Karpas-422 (cell line): ENCODE measurements around the gene DLGAP1. TPM values are rescaled to one million over a fixed set of nuclear protein-coding genes. Genes with fewer than 3 reads are reported as not detected.

Experiments used
- DNase-seq: peaks from one replicate; pipeline ENCODE4 v3.0.0-alpha.2; 2015
- H2AFZ ChIP-seq: fragments of 200-600 bp; sonication (generic); 2 replicates; pipeline ENCODE4 v1.6.1; 2014; ENCODE audit warnings: antibody characterized with exemption, low read length, mixed read lengths
- H3K27ac ChIP-seq: fragments of 200-600 bp; sonication (generic); 2 replicates; pipeline ENCODE4 v1.5.1; 2014; ENCODE audit warnings: mild to moderate bottlenecking, low read length, moderate library complexity
- H3K27me3 ChIP-seq: fragments of 200-600 bp; sonication (generic); 2 replicates; pipeline ENCODE4 v1.6.1; 2014; ENCODE audit warnings: low read length, mixed read lengths
- H3K36me3 ChIP-seq: fragments of 200-600 bp; sonication (generic); 2 replicates; pipeline ENCODE4 v1.6.1; 2014; ENCODE audit warnings: low read length, mixed read lengths; ENCODE audit not compliant: insufficient read depth
- H3K4me1 ChIP-seq: fragments of 200-600 bp; sonication (generic); 2 replicates; pipeline ENCODE4 v1.6.1; 2014; ENCODE audit warnings: mild to moderate bottlenecking, low read length, mixed read lengths
- H3K4me2 ChIP-seq: fragments of 200-600 bp; sonication (generic); 2 replicates; pipeline ENCODE4 v1.6.1; 2014; ENCODE audit warnings: low read length, low read depth, mild to moderate bottlenecking; ENCODE audit not compliant: poor library complexity, severe bottlenecking
- H3K4me3 ChIP-seq: fragments of 200-600 bp; sonication (generic); 2 replicates; pipeline ENCODE4 v1.5.1; 2014; ENCODE audit warnings: mild to moderate bottlenecking, antibody characterized with exemption, low read length, mixed read lengths
- H3K79me2 ChIP-seq: fragments of 200-600 bp; sonication (generic); 2 replicates; pipeline ENCODE4 v1.6.1; 2014; ENCODE audit warnings: mild to moderate bottlenecking, low read length, mixed read lengths
- H3K9ac ChIP-seq: fragments of 200-600 bp; sonication (generic); 2 replicates; pipeline ENCODE4 v1.6.0; 2014; ENCODE audit warnings: low read length
- H3K9me2 ChIP-seq: fragments of 200-600 bp; sonication (generic), shearing (Covaris generic); replicated peaks from 2 replicates; pipeline ENCODE4 v1.6.0; 2014; ENCODE audit warnings: mild to moderate bottlenecking, low read length, moderate library complexity; ENCODE audit not compliant: insufficient read depth
- H3K9me3 ChIP-seq: fragments of 300-700, 200-600 bp; sonication (generic); 2 replicates; pipeline ENCODE4 v1.6.1; 2014; ENCODE audit warnings: low read length, mixed read lengths
- H4K20me1 ChIP-seq: fragments of 200-600 bp; sonication (generic); 2 replicates; pipeline ENCODE4 v1.6.1; 2014; ENCODE audit warnings: mild to moderate bottlenecking, antibody characterized with exemption, low read length, low read depth; ENCODE audit not compliant: insufficient read depth
- total RNA-seq: library from RNA; depleted of rRNA; stranded (reverse); fragments of >200 nt; shearing (Covaris generic); gene quantifications from 2 replicates; pipeline ENCODE4 v1.2.3, GENCODE V29; 2014; ENCODE audit warnings: low replicate concordance

DLGAP1 gene
- total RNA-seq, 1 experiment from 2014 or later = 8.8 TPM

DNA sequence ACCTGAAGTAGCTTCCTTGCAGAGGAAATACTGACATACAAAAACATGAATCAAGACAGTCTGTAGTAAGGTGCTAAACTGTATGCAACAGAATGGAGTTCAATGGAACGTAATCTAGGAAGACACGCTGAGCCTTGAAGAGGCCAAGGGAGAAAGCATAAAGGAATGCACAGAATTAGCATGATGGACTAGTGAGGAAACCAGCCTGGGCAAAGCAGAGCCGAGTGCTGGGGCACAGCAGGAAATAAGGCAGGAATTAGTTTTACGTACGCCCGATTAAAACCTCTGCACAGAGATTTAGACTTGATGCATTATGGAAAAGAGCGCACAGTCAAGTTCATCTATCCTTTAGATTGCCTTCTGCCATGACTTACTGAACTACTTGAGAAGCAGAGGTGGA lies 200.3 kb downstream of the DLGAP1 start:
- Histone ChIP-seq H3K9me2 (no peaks in the 10 kb centered on the region), H3K4me2 (no peak overlapping the region), H3K9me3 (no peaks in the 10 kb centered on the region), H3K4me3 (no peak overlapping the region), H3K27ac (no peak overlapping the region), H3K79me2 (no peaks in the 10 kb centered on the region), H3K36me3 (no peaks in the 10 kb centered on the region), H3K27me3 (no peaks in the 10 kb centered on the region), H3K4me1 (no peaks in the 10 kb centered on the region), H2AFZ (no peak overlapping the region), H4K20me1 (no peaks in the 10 kb centered on the region), H3K9ac (no peak overlapping the region)
- no peak for DNase-seq

DNA sequence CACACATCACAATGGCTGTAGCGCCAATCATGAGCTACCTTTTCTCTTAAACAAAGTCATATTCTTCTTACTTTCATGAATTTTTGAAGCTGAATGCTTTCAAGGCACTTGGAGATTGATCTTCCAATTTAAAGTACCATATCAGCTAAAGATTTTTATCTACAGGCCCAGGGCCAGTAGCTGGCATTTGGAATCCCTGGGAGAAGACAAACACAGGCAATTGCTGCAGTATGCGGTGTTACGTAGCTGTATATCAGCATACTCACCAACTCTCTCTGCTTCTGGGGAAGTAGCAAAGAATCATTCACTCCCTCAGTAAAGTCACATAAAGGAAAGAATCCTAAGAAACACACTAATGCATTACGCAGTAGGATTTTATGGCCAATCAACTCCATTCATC lies 202.3 kb downstream of the DLGAP1 start:
- no peaks in the 10 kb centered on the region for H3K9me2 ChIP-seq
- no peaks in the 10 kb centered on the region for H3K9me3 ChIP-seq
- no peaks in the 10 kb centered on the region for H3K27me3 ChIP-seq
- no peaks in the 10 kb centered on the region for H3K36me3 ChIP-seq
- H3K4me1 ChIP-seq = no peaks in the 10 kb centered on the region
- H4K20me1 ChIP-seq = no peaks in the 10 kb centered on the region
- DNase-seq = no peak
- no peak overlapping the region for H3K4me2 ChIP-seq
- H3K27ac ChIP-seq = no peak overlapping the region
- no peak overlapping the region for H2AFZ ChIP-seq
- H3K9ac ChIP-seq = no peak overlapping the region
- no peak overlapping the region for H3K4me3 ChIP-seq
- no peaks in the 10 kb centered on the region for H3K79me2 ChIP-seq

DNA sequence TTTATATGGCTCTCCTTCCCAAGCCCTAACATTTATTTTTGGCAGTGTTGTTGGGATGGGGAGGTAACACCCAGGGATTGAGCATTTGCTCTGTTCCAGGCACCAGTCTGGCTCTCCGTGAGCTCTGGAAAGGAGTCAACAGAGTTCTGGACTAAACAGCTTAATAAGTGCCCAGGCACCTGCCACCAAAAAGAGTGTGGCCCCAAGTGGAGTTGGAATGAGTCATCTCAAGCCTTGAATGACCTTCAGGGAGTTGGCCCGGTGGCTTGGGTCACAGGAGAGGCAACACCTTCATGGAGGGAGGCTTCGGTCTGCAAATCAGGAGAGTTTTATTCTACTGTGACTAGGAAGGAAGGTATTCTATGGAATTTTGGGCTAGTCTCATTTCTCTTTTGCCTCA lies 203.2 kb downstream of the DLGAP1 start:
- Histone ChIP-seq H4K20me1 (no peaks in the 10 kb centered on the region), H3K79me2 (no peaks in the 10 kb centered on the region), H3K4me2 (no peak overlapping the region), H2AFZ (no peak overlapping the region), H3K4me3 (no peak overlapping the region), H3K36me3 (no peaks in the 10 kb centered on the region), H3K9me3 (no peaks in the 10 kb centered on the region), H3K27me3 (no peaks in the 10 kb centered on the region), H3K27ac (no peak overlapping the region), H3K4me1 (no peaks in the 10 kb centered on the region), H3K9me2 (no peaks in the 10 kb centered on the region), H3K9ac (no peak overlapping the region)
- DNase-seq = no peak

DNA sequence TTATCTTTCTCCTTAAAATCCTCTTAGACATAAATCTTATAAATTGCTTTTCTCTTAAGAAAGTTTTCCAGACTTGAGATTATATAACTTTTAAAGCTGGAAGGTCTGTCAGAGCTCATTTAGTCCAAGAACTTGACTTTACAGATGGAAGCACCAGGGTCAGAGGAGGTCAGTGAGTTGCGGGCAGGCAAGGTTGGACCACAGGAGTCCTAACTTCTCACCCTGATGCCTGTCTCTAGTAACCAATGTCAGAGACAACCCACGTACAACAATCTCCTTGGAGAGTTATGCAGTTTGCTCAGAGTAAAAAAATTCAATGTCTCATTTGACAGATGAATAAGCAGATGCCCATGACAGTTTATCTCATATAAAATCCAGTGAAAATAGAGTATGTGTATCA lies 203.9 kb downstream of the DLGAP1 start:
- no peaks in the 10 kb centered on the region for H3K4me1 ChIP-seq
- no peak overlapping the region for H2AFZ ChIP-seq
- no peaks in the 10 kb centered on the region for H3K27me3 ChIP-seq
- H3K9ac ChIP-seq = no peak overlapping the region
- no peak overlapping the region for H3K4me3 ChIP-seq
- H3K9me3 ChIP-seq = no peaks in the 10 kb centered on the region
- no peak for DNase-seq
- H3K9me2 ChIP-seq = no peaks in the 10 kb centered on the region
- no peaks in the 10 kb centered on the region for H4K20me1 ChIP-seq
- no peak overlapping the region for H3K4me2 ChIP-seq
- H3K79me2 ChIP-seq = no peaks in the 10 kb centered on the region
- no peaks in the 10 kb centered on the region for H3K36me3 ChIP-seq
- H3K27ac ChIP-seq = no peak overlapping the region

DNA sequence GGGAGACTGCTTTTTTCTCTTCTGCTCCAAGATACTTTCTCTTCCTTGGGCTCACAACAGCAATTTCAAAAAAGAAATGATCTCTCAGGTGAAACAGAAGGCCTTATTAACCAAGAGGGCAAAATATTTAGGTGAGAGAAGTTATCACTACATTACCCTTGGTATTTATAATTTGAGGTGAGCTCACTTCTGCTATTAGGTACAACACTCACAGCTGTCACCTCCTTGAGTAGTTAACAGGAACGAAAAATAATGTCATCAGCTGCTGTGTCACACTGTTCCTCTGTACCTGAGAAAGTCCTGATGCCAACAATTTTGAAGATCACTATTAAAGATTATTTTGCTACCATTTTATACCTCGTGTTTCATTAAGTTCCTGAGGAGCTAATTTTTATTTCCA lies 205.0 kb downstream of the DLGAP1 start:
- no peak overlapping the region for H3K4me2 ChIP-seq
- H3K9me2 ChIP-seq = no peaks in the 10 kb centered on the region
- no peak overlapping the region for H3K27ac ChIP-seq
- no peaks in the 10 kb centered on the region for H3K36me3 ChIP-seq
- no peaks in the 10 kb centered on the region for H3K9me3 ChIP-seq
- no peaks in the 10 kb centered on the region for H4K20me1 ChIP-seq
- no peaks in the 10 kb centered on the region for H3K27me3 ChIP-seq
- no peak overlapping the region for H3K4me3 ChIP-seq
- no peak for DNase-seq
- no peaks in the 10 kb centered on the region for H3K4me1 ChIP-seq
- H2AFZ ChIP-seq = no peak overlapping the region
- no peaks in the 10 kb centered on the region for H3K79me2 ChIP-seq
- no peak overlapping the region for H3K9ac ChIP-seq

DNA sequence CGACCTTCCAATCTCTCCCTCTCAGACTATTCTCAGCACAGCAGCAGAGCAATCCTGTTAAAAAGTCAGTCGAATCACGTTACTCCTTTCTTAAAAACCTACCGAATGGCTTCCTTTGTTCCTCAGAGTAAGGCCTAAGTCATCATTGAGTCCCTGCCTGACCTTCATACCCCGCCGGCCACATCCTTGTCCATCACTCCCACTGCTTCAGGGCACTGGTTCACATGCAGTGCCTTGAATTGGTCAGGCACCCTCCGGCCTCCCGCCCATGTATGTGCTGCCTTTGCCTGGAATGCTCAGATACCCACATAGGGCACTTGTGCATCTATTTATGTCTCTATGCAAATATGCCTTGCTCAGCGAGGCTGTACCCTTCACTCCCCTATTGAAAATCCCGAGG lies 206.4 kb downstream of the DLGAP1 start:
- H3K79me2 ChIP-seq = no peaks in the 10 kb centered on the region
- no peaks in the 10 kb centered on the region for H3K27me3 ChIP-seq
- H4K20me1 ChIP-seq = no peaks in the 10 kb centered on the region
- H3K9me2 ChIP-seq = no peaks in the 10 kb centered on the region
- no peaks in the 10 kb centered on the region for H3K36me3 ChIP-seq
- no peak overlapping the region for H3K4me3 ChIP-seq
- H3K9me3 ChIP-seq = no peaks in the 10 kb centered on the region
- no peak overlapping the region for H3K27ac ChIP-seq
- no peak overlapping the region for H3K9ac ChIP-seq
- H3K4me1 ChIP-seq = no peaks in the 10 kb centered on the region
- no peak overlapping the region for H2AFZ ChIP-seq
- no peak overlapping the region for H3K4me2 ChIP-seq
- no peak for DNase-seq

DNA sequence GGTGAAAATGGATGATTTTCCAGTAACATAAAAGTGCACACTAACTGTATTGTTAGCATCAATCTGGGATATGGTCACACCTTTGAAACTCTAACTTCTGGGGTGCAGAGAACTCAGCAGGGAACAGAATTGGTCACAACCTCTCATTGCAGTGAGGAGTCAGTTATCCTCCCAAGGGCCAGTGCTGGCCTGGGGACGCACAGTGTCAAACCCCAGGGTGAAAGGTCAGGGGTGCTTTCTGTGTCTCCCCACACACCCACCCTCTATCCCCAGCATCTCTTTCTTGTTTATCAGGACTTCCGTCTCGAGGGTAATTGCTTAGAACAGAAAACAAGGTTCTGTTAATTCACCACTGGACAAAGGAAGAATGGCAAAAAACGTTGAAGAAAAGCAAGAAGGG lies 208.7 kb downstream of the DLGAP1 start:
- Histone ChIP-seq H4K20me1 (no peaks in the 10 kb centered on the region), H3K79me2 (no peaks in the 10 kb centered on the region), H3K4me3 (no peak overlapping the region), H3K27ac (no peak overlapping the region), H3K27me3 (no peaks in the 10 kb centered on the region), H3K9ac (no peak overlapping the region), H3K36me3 (no peaks in the 10 kb centered on the region), H3K4me2 (no peak overlapping the region), H3K9me2 (no peaks in the 10 kb centered on the region), H3K4me1 (no peaks in the 10 kb centered on the region), H3K9me3 (no peaks in the 10 kb centered on the region), H2AFZ (no peak overlapping the region)
- DNase-seq = no peak

DNA sequence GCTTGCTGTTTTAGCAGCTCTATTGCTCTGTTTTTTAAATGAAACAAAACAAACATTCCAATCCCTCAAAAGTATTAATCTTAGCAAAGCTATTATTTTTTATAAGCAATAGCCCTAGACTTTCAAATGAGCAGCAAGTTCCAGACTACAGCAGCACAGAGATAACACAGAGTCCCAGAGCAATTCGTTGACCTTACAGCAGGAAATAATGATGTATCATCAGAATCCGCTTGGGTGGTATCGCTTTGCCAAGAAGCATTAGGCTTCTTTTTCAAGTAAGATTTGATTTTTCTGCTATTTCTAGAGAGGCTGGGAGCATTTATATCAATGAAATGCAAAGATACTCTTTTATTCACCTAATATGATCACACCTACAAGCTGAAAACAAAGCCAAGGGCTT lies 209.7 kb downstream of the DLGAP1 start:
- no peak overlapping the region for H3K4me2 ChIP-seq
- no peaks in the 10 kb centered on the region for H4K20me1 ChIP-seq
- DNase-seq = no peak
- no peaks in the 10 kb centered on the region for H3K27me3 ChIP-seq
- no peaks in the 10 kb centered on the region for H3K36me3 ChIP-seq
- H3K27ac ChIP-seq = no peak overlapping the region
- no peak overlapping the region for H3K4me3 ChIP-seq
- H3K9me3 ChIP-seq = no peaks in the 10 kb centered on the region
- no peaks in the 10 kb centered on the region for H3K79me2 ChIP-seq
- no peak overlapping the region for H2AFZ ChIP-seq
- no peak overlapping the region for H3K9ac ChIP-seq
- H3K9me2 ChIP-seq = no peaks in the 10 kb centered on the region
- no peaks in the 10 kb centered on the region for H3K4me1 ChIP-seq
